Progenitor cell of endocrine pancreas (in vitro differentiated cells): Measurements from ENCODE around the gene FAF2. TPM values are rescaled to one million over a fixed set of nuclear protein-coding genes. Genes with fewer than 3 reads are reported as not detected.

Experiments used
- DNase-seq: peaks from one replicate; pipeline ENCODE4 v3.0.0; 2021; ENCODE audit warnings: low spot score; ENCODE audit not compliant: unreplicated experiment
- H3K27ac Mint-ChIP-seq: 2 replicates; pipeline ENCODE4 v1.8.0; 2021; ENCODE audit warnings: mild to moderate bottlenecking, moderate library complexity, mixed read lengths
- H3K27me3 Mint-ChIP-seq: 2 replicates; pipeline ENCODE4 v1.8.0; 2021; ENCODE audit warnings: mixed read lengths
- H3K36me3 Mint-ChIP-seq: 2 replicates; pipeline ENCODE4 v1.8.0; 2022; ENCODE audit warnings: mixed read lengths; ENCODE audit not compliant: insufficient read depth
- H3K4me1 Mint-ChIP-seq: 2 replicates; pipeline ENCODE4 v1.8.0; 2021; ENCODE audit warnings: low read depth, mixed read lengths
- H3K4me3 Mint-ChIP-seq: 2 replicates; pipeline ENCODE4 v1.8.0; 2021; ENCODE audit warnings: low read depth, mild to moderate bottlenecking, moderate library complexity, mixed read lengths
- H3K9me3 Mint-ChIP-seq: 2 replicates; pipeline ENCODE4 v1.8.0; 2021; ENCODE audit warnings: low read depth, mixed read lengths
- CTCF ChIP-seq: fragments of 200-600 bp; sonication (generic); IDR thresholded peaks from one replicate; pipeline ENCODE4 v1.5.0; 2021; ENCODE audit warnings: antibody characterized with exemption, mild to moderate bottlenecking; ENCODE audit not compliant: unreplicated experiment
- total RNA-seq: library from RNA; stranded (reverse); gene quantifications from 2 replicates; pipeline ENCODE4 v1.2.1, GENCODE V29; 2021

The FAF2 gene
- total RNA-seq, 1 donor from 2014 or later, result 54.6 TPM

- Mint-ChIP-seq H3K36me3 (peaks cover 5% of the 10 kb centered on the region), H3K27ac (no peak overlapping the region), H3K4me3 (no peak overlapping the region), H3K9me3 (no peaks in the 10 kb centered on the region), H3K27me3 (no peaks in the 10 kb centered on the region), H3K4me1 (peaks cover 23% of the 10 kb centered on the region)
- no peak for TF ChIP-seq CTCF
- no peak for DNase-seq
These were observed 83.8 kb downstream of the FAF2 start for GRCh38 chr5:176531902-176532493.

- TF ChIP-seq CTCF, result no peak
- no peak for DNase-seq
- Mint-ChIP-seq H3K4me3 (no peak overlapping the region), H3K4me1 (peaks cover 23% of the 10 kb centered on the region), H3K9me3 (no peaks in the 10 kb centered on the region), H3K27ac (no peak overlapping the region), H3K36me3 (peaks cover 5% of the 10 kb centered on the region), H3K27me3 (no peaks in the 10 kb centered on the region)
These were observed 84.6 kb downstream of the FAF2 start for GRCh38 chr5:176532795-176533194.

- H3K27me3 Mint-ChIP-seq, result no peaks in the 10 kb centered on the region
- H3K27ac Mint-ChIP-seq, result peak overlapping the region; percentile 71
- no peak for TF ChIP-seq CTCF
- H3K4me1 Mint-ChIP-seq, result peaks cover 25% of the 10 kb centered on the region
- H3K4me3 Mint-ChIP-seq, result peak overlapping the region; percentile 38
- H3K36me3 Mint-ChIP-seq, result peaks cover 4% of the 10 kb centered on the region
- H3K9me3 Mint-ChIP-seq, result no peaks in the 10 kb centered on the region
- DNase-seq, result no peak
These were observed 85.2 kb downstream of the FAF2 start for GRCh38 chr5:176533390-176533789.

GRCh38 chr5:176533894-176534611 is 85.9 kb downstream of the FAF2 start:
- no peaks in the 10 kb centered on the region for H3K9me3 Mint-ChIP-seq
- peak overlapping the region; percentile 49 for H3K27ac Mint-ChIP-seq
- H3K27me3 Mint-ChIP-seq, result no peaks in the 10 kb centered on the region
- peaks cover 4% of the 10 kb centered on the region for H3K36me3 Mint-ChIP-seq
- peak overlapping the region; percentile 97 for H3K4me3 Mint-ChIP-seq
- H3K4me1 Mint-ChIP-seq, result peaks cover 25% of the 10 kb centered on the region
- no peak for TF ChIP-seq CTCF
- no peak for DNase-seq

GRCh38 chr5:176534640-176535039 is 86.5 kb downstream of the FAF2 start:
- peaks cover 3% of the 10 kb centered on the region for H3K36me3 Mint-ChIP-seq
- peak overlapping the region; percentile 97 for H3K4me3 Mint-ChIP-seq
- peaks cover 25% of the 10 kb centered on the region for H3K4me1 Mint-ChIP-seq
- no peak for DNase-seq
- H3K9me3 Mint-ChIP-seq, result no peaks in the 10 kb centered on the region
- H3K27me3 Mint-ChIP-seq, result no peaks in the 10 kb centered on the region
- peak overlapping the region; percentile 79 for H3K27ac Mint-ChIP-seq
- TF ChIP-seq CTCF, result no peak
